HL-60 (cell line): ENCODE results near the gene EFNA2.

ENCODE experiments used
- CTCF ChIP-seq: IDR thresholded peaks from one replicate; pipeline ENCODE4 v1.5.1; 2011; ENCODE audit warnings: low read length, control low read depth, inconsistent platforms; ENCODE audit not compliant: insufficient read depth
- POLR2AphosphoS5 ChIP-seq: IDR thresholded peaks from 2 replicates; pipeline ENCODE4 v1.6.1; 2012; ENCODE audit warnings: low read depth
- SPI1 ChIP-seq: IDR thresholded peaks from 2 replicates; pipeline ENCODE4 v1.6.1; 2012; ENCODE audit warnings: low read depth, mild to moderate bottlenecking, borderline replicate concordance

- TF ChIP-seq CTCF, result no peak
- TF ChIP-seq POLR2AphosphoS5, result no peak
- TF ChIP-seq SPI1, result no peak
These were observed 55.2 kb downstream of the EFNA2 start for GRCh38 chr19:1340681-1341469.
